K562 (cell line): ENCODE measurements around the gene ZG16B.

ENCODE experiments used
- BACH1 ChIP-seq: fragments of 200-800 bp; sonication (Bioruptor generic); IDR thresholded peaks from 2 replicates; pipeline ENCODE4 v1.6.1; 2016; ENCODE audit warnings: missing genetic modification characterization, missing compliant biosample characterization
- BHLHE40 ChIP-seq: IDR thresholded peaks from 2 replicates; pipeline ENCODE4 v1.6.1; 2011; ENCODE audit warnings: low read length, improper control_type of control experiment
- CBX2 ChIP-seq: fragments of 200-600 bp; sonication (generic); IDR thresholded peaks from one replicate; pipeline ENCODE4 v1.6.1; 2012; ENCODE audit warnings: mild to moderate bottlenecking, low read length, inconsistent platforms; ENCODE audit not compliant: insufficient read depth, poor library complexity, severe bottlenecking
- CTCF ChIP-seq, 3 experiments: IDR thresholded peaks in 2 of 3; conservative IDR thresholded peaks in 1 of 3; 2 replicates each; pipeline ENCODE4 v1.5.1; 2011 to 2012; ENCODE audit warnings: low read length in 3 of 3, mild to moderate bottlenecking in 3 of 3, control low read depth in 2 of 3, improper control_type of control experiment in 1 of 3, inconsistent platforms in 1 of 3, low read depth in 1 of 3, mixed read lengths in 1 of 3, moderate library complexity in 1 of 3; ENCODE audit not compliant: insufficient read depth in 2 of 3
- ELF4 ChIP-seq: fragments of 450-650 bp; formaldehyde crosslinking; IDR thresholded peaks from 2 replicates; pipeline ENCODE4 v1.4.0; 2022; ENCODE audit warnings: missing genetic modification characterization
- ELK1 ChIP-seq: sonication (generic); formaldehyde crosslinking; IDR thresholded peaks from 2 replicates; pipeline ENCODE4 v1.8.1; 2022; ENCODE audit warnings: missing genetic modification reagents
- EP300 ChIP-seq: IDR thresholded peaks from 2 replicates; pipeline ENCODE4 v1.6.1; 2012; ENCODE audit warnings: low read length, improper control_type of control experiment
- FOS ChIP-seq: IDR thresholded peaks from 3 replicates; pipeline ENCODE4 v1.6.1; 2011; ENCODE audit not compliant: insufficient read length; ENCODE audit errors: extremely low read depth
- HNRNPL ChIP-seq: fragments of 200-400 bp; formaldehyde crosslinking; IDR thresholded peaks from 2 replicates; pipeline ENCODE4 v1.6.1; 2017; ENCODE audit warnings: low read depth, mild to moderate bottlenecking, low read length
- KAT2B ChIP-seq: IDR thresholded peaks from one replicate; pipeline ENCODE4 v1.6.1; 2012; ENCODE audit warnings: low read depth, mild to moderate bottlenecking, control low read depth, inconsistent platforms, low read length, moderate library complexity
- RNF219 ChIP-seq: fragments of 250-450 bp; sonication (Bioruptor Pico); IDR thresholded peaks from 2 replicates; pipeline ENCODE4 v1.5.0; 2022; ENCODE audit warnings: mild to moderate bottlenecking
- SREBF1 ChIP-seq: fragments of 150-350 bp; IDR thresholded peaks from 2 replicates; pipeline ENCODE4 v1.6.1; 2014; ENCODE audit warnings: antibody characterized with exemption, low read depth, low read length, borderline replicate concordance
- ZNF57 ChIP-seq: fragments of 450-650 bp; formaldehyde crosslinking; IDR thresholded peaks from 2 replicates; pipeline ENCODE4 v1.4.0; 2020; ENCODE audit warnings: mild to moderate bottlenecking, moderate library complexity

GRCh38 chr16:2819939-2820835 is 9.9 kb upstream of the ZG16B start:
- no peak for TF ChIP-seq CBX2
- TF ChIP-seq CTCF (IDR thresholded peaks at IDR 0.05 in 2 of 3, conservative IDR thresholded peaks at IDR 0.05 in 1 of 3; ENCODE audit: insufficient read depth in 2 of 3, low read depth in 1 of 3, low read length in 3 of 3): no peak
- TF ChIP-seq ELK1 (CRISPR knock-in tag): no peak
- TF ChIP-seq SREBF1: no peak
- TF ChIP-seq HNRNPL: no peak
- TF ChIP-seq FOS: no peak
- TF ChIP-seq ELF4 (CRISPR knock-in tag): no peak
- TF ChIP-seq EP300: no peak
- TF ChIP-seq KAT2B: no peak
- TF ChIP-seq ZNF57 (CRISPR knock-in tag): no peak
- no peak for TF ChIP-seq RNF219 (CRISPR knock-in tag)
- no peak for TF ChIP-seq BACH1 (tag)
- TF ChIP-seq BHLHE40: no peak
